Loucy (cell line): Measurements from ENCODE around the gene PFKFB3.

Experiments used
- H2AFZ ChIP-seq: fragments of 200-600 bp; sonication (generic); 2 replicates; pipeline ENCODE4 v1.6.0; 2016; ENCODE audit warnings: antibody characterized with exemption, mild to moderate bottlenecking, low read length, moderate library complexity
- H3F3A ChIP-seq: fragments of 200-600 bp; 2 replicates; pipeline ENCODE4 v1.6.0; 2016; ENCODE audit warnings: antibody characterized with exemption, low read depth, mild to moderate bottlenecking
- H3K27me3 ChIP-seq: fragments of 200-600 bp; sonication (generic); 2 replicates; pipeline ENCODE4 v1.6.1; 2014; ENCODE audit warnings: low read length, mild to moderate bottlenecking; ENCODE audit not compliant: insufficient read depth, poor library complexity, severe bottlenecking
- H3K36me3 ChIP-seq: fragments of 200-600 bp; sonication (generic); 2 replicates; pipeline ENCODE4 v1.6.1; 2016; ENCODE audit warnings: low read length; ENCODE audit not compliant: insufficient read depth
- H3K4me1 ChIP-seq: fragments of 200-600 bp; sonication (generic); 2 replicates; pipeline ENCODE4 v1.5.1; 2014; ENCODE audit warnings: low read length, mild to moderate bottlenecking; ENCODE audit not compliant: insufficient read depth, poor library complexity, severe bottlenecking
- H3K4me2 ChIP-seq: fragments of 200-600 bp; sonication (generic); 2 replicates; pipeline ENCODE4 v1.6.0; 2014; ENCODE audit warnings: antibody characterized with exemption, low read length, low read depth, mild to moderate bottlenecking; ENCODE audit not compliant: poor library complexity, severe bottlenecking
- H3K4me3 ChIP-seq: fragments of 200-600 bp; sonication (generic); 2 replicates; pipeline ENCODE4 v1.5.1; 2014; ENCODE audit warnings: low read length, mild to moderate bottlenecking, mixed read lengths; ENCODE audit not compliant: poor library complexity, severe bottlenecking
- H3K79me2 ChIP-seq: fragments of 200-600 bp; sonication (generic); 2 replicates; pipeline ENCODE4 v1.6.1; 2014; ENCODE audit warnings: low read length; ENCODE audit not compliant: insufficient read depth
- H3K9ac ChIP-seq: fragments of 200-600 bp; sonication (generic); 2 replicates; pipeline ENCODE4 v1.6.0; 2014; ENCODE audit warnings: mild to moderate bottlenecking, low read depth, low read length, moderate library complexity; ENCODE audit not compliant: poor library complexity, severe bottlenecking
- H3K9me2 ChIP-seq: fragments of 200-600 bp; sonication (generic); replicated peaks from 2 replicates; pipeline ENCODE4 v1.6.1; 2016; ENCODE audit warnings: low read depth, low read length, mixed read lengths
- H3K9me3 ChIP-seq: fragments of 200-600 bp; sonication (generic); 2 replicates; pipeline ENCODE4 v1.6.1; 2014; ENCODE audit warnings: mild to moderate bottlenecking, antibody characterized with exemption, low read length, low read depth; ENCODE audit not compliant: insufficient read depth
- H4K20me1 ChIP-seq: fragments of 200-600 bp; sonication (generic); 2 replicates; pipeline ENCODE4 v1.6.0; 2014; ENCODE audit warnings: antibody characterized with exemption, low read length, mild to moderate bottlenecking; ENCODE audit not compliant: insufficient read depth, poor library complexity, severe bottlenecking
- CTCF ChIP-seq: fragments of 200-600 bp; sonication (generic); conservative IDR thresholded peaks from 2 replicates; pipeline ENCODE4 v1.5.1; 2014; ENCODE audit warnings: mild to moderate bottlenecking, antibody characterized with exemption, low read length
- EZH2phosphoT487 ChIP-seq: fragments of 200-600 bp; IDR thresholded peaks from 2 replicates; pipeline ENCODE4 v1.6.1; 2018; ENCODE audit warnings: antibody characterized with exemption, mild to moderate bottlenecking, moderate library complexity, borderline replicate concordance

Gene PFKFB3

GRCh38 chr10:6227346-6227745 is 24.6 kb downstream of the PFKFB3 start:
- Histone ChIP-seq H3K4me3 (no peak overlapping the region), H3K9me2 (no peaks in the 10 kb centered on the region), H3K9ac (no peak overlapping the region), H4K20me1 (peaks cover 21% of the 10 kb centered on the region), H3K27me3 (no peaks in the 10 kb centered on the region), H3K36me3 (peaks cover 97% of the 10 kb centered on the region), H3K79me2 (peaks cover 20% of the 10 kb centered on the region; the same call in 1 of the 2 replicates), H2AFZ (no peak overlapping the region), H3K4me1 (no peaks in the 10 kb centered on the region), H3K9me3 (no peaks in the 10 kb centered on the region), H3F3A (no peaks in the 10 kb centered on the region), H3K4me2 (no peak overlapping the region)
- no peak for TF ChIP-seq EZH2phosphoT487

DNA sequence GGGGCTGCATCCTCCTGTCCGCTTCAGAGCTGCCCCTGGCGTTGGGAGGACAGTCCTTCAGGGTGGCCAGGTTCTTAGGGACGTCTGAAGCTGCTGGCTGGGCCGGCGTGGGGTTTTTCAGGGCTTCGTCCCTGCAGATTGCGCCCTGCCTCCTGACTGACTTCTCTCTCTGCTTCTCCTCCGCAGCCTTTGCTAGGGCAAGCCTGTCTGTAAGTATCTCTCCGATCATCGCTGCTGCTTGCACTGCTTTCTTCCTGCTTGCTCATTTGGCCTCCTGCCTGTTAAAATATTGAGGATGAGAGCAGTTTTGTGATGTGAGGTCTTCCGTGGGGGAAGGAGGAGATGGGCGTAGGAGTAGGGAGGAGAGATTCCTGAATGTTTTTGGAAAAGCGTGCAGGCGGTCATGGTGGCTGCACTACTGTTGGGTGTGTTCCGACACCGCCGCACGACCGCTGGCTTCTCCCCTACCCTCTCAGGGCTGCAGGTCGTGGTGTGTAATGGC is 25.3 kb downstream of the PFKFB3 start:
- Histone ChIP-seq H3K4me1 (no peaks in the 10 kb centered on the region), H3K9me2 (no peaks in the 10 kb centered on the region), H3K9me3 (no peaks in the 10 kb centered on the region), H3K79me2 (peaks cover 20% of the 10 kb centered on the region; the same call in 1 of the 2 replicates), H3K9ac (no peak overlapping the region), H4K20me1 (peaks cover 21% of the 10 kb centered on the region), H3K4me3 (no peak overlapping the region), H2AFZ (no peak overlapping the region), H3K4me2 (no peak overlapping the region), H3K36me3 (peaks cover 97% of the 10 kb centered on the region), H3F3A (no peaks in the 10 kb centered on the region), H3K27me3 (no peaks in the 10 kb centered on the region)
- no peak for TF ChIP-seq CTCF
- TF ChIP-seq EZH2phosphoT487 = no peak

DNA sequence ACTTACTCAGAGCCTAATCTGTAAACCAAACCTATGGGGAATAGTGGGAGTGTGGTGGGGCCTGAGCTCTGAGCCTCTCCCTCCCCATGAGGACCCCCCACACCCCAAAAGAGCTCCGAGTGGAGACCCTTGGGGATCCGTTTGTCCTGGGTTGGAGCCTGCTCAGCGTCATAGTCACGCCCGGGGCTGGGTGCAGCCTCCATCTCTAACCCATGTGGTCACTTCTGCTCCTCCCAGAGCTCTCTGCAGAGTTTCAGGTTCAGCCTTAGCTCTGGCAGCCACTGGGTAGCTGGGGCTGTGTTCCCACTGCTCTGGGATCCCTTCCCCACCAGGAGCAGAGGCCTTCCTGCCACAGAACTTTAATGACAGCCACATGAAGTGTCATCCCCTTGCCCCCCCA is 25.9 kb downstream of the PFKFB3 start:
- Histone ChIP-seq H3K36me3 (peaks cover 97% of the 10 kb centered on the region), H3K4me3 (no peak overlapping the region), H2AFZ (no peak overlapping the region), H3K27me3 (no peaks in the 10 kb centered on the region), H3K9me3 (no peaks in the 10 kb centered on the region), H3K9me2 (no peaks in the 10 kb centered on the region), H3K79me2 (peaks cover 20% of the 10 kb centered on the region; the same call in 1 of the 2 replicates), H3K4me2 (no peak overlapping the region), H4K20me1 (peaks cover 22% of the 10 kb centered on the region), H3F3A (no peaks in the 10 kb centered on the region), H3K9ac (no peak overlapping the region), H3K4me1 (no peaks in the 10 kb centered on the region)
- TF ChIP-seq CTCF (no peak), EZH2phosphoT487 (no peak)

GRCh38 chr10:6229290-6229689 is 26.6 kb downstream of the PFKFB3 start:
- no peaks in the 10 kb centered on the region for H3K27me3 ChIP-seq
- no peaks in the 10 kb centered on the region for H3F3A ChIP-seq
- peaks cover 97% of the 10 kb centered on the region for H3K36me3 ChIP-seq

More at GRCh38 chr10:6229290-6229689, 26.6 kb downstream of the PFKFB3 start:
- no peak overlapping the region for H2AFZ ChIP-seq
- peaks cover 20% of the 10 kb centered on the region; the same call in 1 of the 2 replicates for H3K79me2 ChIP-seq
- no peak overlapping the region for H3K4me2 ChIP-seq
- TF ChIP-seq CTCF = no peak
- TF ChIP-seq EZH2phosphoT487 = no peak
- H3K4me1 ChIP-seq = no peaks in the 10 kb centered on the region
- H3K9me3 ChIP-seq = no peaks in the 10 kb centered on the region
- H4K20me1 ChIP-seq = peaks cover 26% of the 10 kb centered on the region
- H3K9ac ChIP-seq = no peak overlapping the region
- no peak overlapping the region for H3K4me3 ChIP-seq
- no peaks in the 10 kb centered on the region for H3K9me2 ChIP-seq
